HEK293T (cell line): ENCODE results near the gene ITPK1.

ENCODE experiments used
- BHLHE40 ChIP-seq: fragments of 450-650 bp; IDR thresholded peaks from 2 replicates; pipeline ENCODE4 v1.6.1; 2016; ENCODE audit warnings: mild to moderate bottlenecking, moderate library complexity, borderline replicate concordance
- CTBP1 ChIP-seq: fragments of 450-650 bp; IDR thresholded peaks from 2 replicates; pipeline ENCODE4 v1.6.1; 2016; ENCODE audit warnings: borderline replicate concordance
- ELF4 ChIP-seq: fragments of 450-650 bp; IDR thresholded peaks from 2 replicates; pipeline ENCODE4 v1.6.1; 2017; ENCODE audit warnings: antibody characterized with exemption
- FOXA1 ChIP-seq: fragments of 450-650 bp; IDR thresholded peaks from 2 replicates; pipeline ENCODE4 v1.6.1; 2016; ENCODE audit warnings: mild to moderate bottlenecking
- FOXM1 ChIP-seq: fragments of 450-650 bp; IDR thresholded peaks from 2 replicates; pipeline ENCODE4 v1.6.1; 2017; ENCODE audit warnings: mild to moderate bottlenecking, borderline replicate concordance
- HDGF ChIP-seq: fragments of 450-650 bp; IDR thresholded peaks from 2 replicates; pipeline ENCODE4 v1.6.1; 2017; ENCODE audit warnings: antibody characterized with exemption, borderline replicate concordance
- NFRKB ChIP-seq: fragments of 450-650 bp; IDR thresholded peaks from 2 replicates; pipeline ENCODE4 v1.6.1; 2016; ENCODE audit warnings: mild to moderate bottlenecking, moderate library complexity
- SP1 ChIP-seq: fragments of 450-650 bp; IDR thresholded peaks from 2 replicates; pipeline ENCODE4 v1.6.1; 2017
- SUZ12 ChIP-seq: fragments of 450-650 bp; IDR thresholded peaks from 2 replicates; pipeline ENCODE4 v1.6.1; 2016; ENCODE audit warnings: mild to moderate bottlenecking
- TF ChIP-seq, protein P1 (sequence below): fragments of 450-650 bp; IDR thresholded peaks from 2 replicates; pipeline ENCODE4 v1.6.1; 2016

DNA sequence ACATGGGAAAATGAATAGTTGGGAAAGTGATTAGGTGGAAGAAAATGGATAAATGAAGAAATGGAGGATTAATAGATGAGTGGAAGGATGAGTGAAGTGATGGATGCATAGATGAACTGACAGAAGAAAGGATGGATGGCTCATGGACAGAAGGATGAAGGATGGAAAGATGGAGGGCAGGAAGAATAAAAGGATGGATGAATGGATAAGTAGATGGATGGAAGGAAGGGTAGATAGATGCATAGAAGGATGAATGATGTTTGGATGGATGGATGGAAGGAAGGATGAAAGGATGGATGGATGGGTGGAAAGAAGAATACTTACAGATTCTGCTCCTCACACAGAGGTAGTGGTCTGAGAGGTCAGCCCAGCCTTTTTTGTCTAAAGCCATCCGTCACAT, 228.6 kb downstream of the ITPK1 start:
- TF ChIP-seq ELF4: no peak
- no peak for TF ChIP-seq NFRKB
- TF ChIP-seq SP1: no peak
- no peak for TF ChIP-seq FOXA1
- no peak for TF ChIP-seq HDGF
- TF ChIP-seq CTBP1: no peak
- TF ChIP-seq BHLHE40: no peak
- no peak for TF ChIP-seq SUZ12
- TF ChIP-seq FOXM1: no peak
- TF ChIP-seq, protein P1, sequence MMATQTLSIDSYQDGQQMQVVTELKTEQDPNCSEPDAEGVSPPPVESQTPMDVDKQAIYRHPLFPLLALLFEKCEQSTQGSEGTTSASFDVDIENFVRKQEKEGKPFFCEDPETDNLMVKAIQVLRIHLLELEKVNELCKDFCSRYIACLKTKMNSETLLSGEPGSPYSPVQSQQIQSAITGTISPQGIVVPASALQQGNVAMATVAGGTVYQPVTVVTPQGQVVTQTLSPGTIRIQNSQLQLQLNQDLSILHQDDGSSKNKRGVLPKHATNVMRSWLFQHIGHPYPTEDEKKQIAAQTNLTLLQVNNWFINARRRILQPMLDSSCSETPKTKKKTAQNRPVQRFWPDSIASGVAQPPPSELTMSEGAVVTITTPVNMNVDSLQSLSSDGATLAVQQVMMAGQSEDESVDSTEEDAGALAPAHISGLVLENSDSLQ: no peak
